Parathyroid adenoma (tissue), 2 donors: ENCODE measurements around the gene TOMT.

Source experiments
- H2AFZ ChIP-seq: fragments of 300-600 bp; sonication (generic); one replicate; pipeline ENCODE4 v1.7.0; 2017; ENCODE audit warnings: antibody characterized with exemption, mild to moderate bottlenecking
- H3K27ac ChIP-seq: fragments of 300-600 bp; sonication (generic); one replicate; pipeline ENCODE4 v1.7.0; 2017
- H3K27me3 ChIP-seq: fragments of 300-600 bp; sonication (generic); one replicate; pipeline ENCODE4 v1.7.0; 2017; ENCODE audit warnings: low read length; ENCODE audit not compliant: control insufficient read depth, insufficient read depth
- H3K36me3 ChIP-seq: fragments of 300-600 bp; sonication (generic); one replicate; pipeline ENCODE4 v1.7.0; 2017; ENCODE audit warnings: low read length; ENCODE audit not compliant: control insufficient read depth, insufficient read depth
- H3K4me1 ChIP-seq: fragments of 300-600 bp; sonication (generic); one replicate; pipeline ENCODE4 v1.7.0; 2017; ENCODE audit warnings: control low read depth
- H3K4me2 ChIP-seq: fragments of 300-600 bp; sonication (generic); one replicate; pipeline ENCODE4 v1.7.0; 2017; ENCODE audit warnings: low read length
- H3K4me3 ChIP-seq: fragments of 300-600 bp; sonication (generic); one replicate; pipeline ENCODE4 v1.7.0; 2017; ENCODE audit warnings: low read depth, low read length
- H3K79me2 ChIP-seq: fragments of 300-600 bp; sonication (generic); one replicate; pipeline ENCODE4 v1.7.0; 2017; ENCODE audit warnings: control low read depth
- H3K9ac ChIP-seq: fragments of 300-600 bp; sonication (generic); one replicate; pipeline ENCODE4 v1.7.0; 2017; ENCODE audit warnings: mild to moderate bottlenecking
- H3K9me3 ChIP-seq: fragments of 300-600 bp; sonication (generic); one replicate; pipeline ENCODE4 v1.7.0; 2017; ENCODE audit warnings: low read length; ENCODE audit not compliant: control insufficient read depth
- TF ChIP-seq, protein P1 (sequence below): fragments of 300-600 bp; sonication (generic); IDR thresholded peaks from one replicate; pipeline ENCODE4 v1.7.0; 2017; ENCODE audit warnings: antibody characterized with exemption, mild to moderate bottlenecking
- donor health status: primary hyperparathyroidism.

TOMT gene

DNA sequence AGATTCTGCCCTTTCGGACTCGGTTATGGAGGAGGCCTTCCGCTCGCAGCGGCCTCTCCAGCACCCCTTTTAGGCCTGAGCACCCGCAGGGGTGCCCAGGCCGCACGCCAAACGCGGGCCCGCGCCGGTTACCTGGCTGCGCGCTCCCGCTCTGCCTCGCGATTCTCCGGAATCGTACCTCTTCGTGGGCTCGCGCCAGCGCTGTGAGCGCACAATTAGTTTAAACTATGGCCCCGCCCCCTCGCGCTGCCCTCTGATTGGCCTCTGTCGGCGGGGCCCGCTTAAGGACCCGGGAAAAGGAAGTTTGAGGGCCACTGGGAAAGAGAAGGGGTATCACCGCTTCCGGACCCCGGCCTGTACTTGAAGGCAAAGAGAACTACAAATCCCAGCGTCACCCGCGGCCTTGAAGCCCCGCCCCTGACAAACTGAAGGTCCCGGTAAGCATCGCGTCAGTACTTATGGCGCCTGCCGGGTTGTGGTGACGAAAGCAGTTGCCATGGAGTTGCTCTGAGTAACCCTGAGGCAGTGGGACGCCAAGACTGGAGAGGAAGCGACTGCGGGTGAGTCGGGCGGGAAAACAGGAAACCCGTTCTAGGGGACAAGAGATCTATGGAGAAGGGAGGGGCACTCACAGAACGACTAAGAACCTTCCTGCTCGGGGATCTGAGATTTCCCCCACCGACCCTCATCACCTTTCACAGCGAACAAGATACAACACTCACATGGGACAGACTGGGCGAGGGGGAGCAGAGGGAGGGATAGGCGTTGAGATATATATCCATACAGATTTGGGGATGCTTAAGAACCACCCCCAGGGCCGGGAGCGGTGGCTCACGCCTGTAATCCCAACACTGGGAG, 25.2 kb upstream of the TOMT start, which contains the start of the genes LRRC51 and NUMA1:
Gene LRRC51 (plus strand): TSS at position 525 of the 858 bp plus-strand sequence. CDS start 8,234 bp downstream, outside the sequence.
Gene NUMA1 (minus strand): TSS at position 217 of the 858 bp plus-strand sequence. CDS start 44,599 bp downstream, outside the sequence.
- no peaks in the 10 kb centered on the region for H3K36me3 ChIP-seq
- H3K79me2 ChIP-seq, result peaks cover 4% of the 10 kb centered on the region
- H2AFZ ChIP-seq, result peak within 1 kb of the TSS; percentile 82
- H3K4me1 ChIP-seq, result peaks cover 4% of the 10 kb centered on the region
- peak within 1 kb of the TSS; percentile 64 for H3K4me3 ChIP-seq
- no peaks in the 10 kb centered on the region for H3K9me3 ChIP-seq
- TF ChIP-seq, protein P1, sequence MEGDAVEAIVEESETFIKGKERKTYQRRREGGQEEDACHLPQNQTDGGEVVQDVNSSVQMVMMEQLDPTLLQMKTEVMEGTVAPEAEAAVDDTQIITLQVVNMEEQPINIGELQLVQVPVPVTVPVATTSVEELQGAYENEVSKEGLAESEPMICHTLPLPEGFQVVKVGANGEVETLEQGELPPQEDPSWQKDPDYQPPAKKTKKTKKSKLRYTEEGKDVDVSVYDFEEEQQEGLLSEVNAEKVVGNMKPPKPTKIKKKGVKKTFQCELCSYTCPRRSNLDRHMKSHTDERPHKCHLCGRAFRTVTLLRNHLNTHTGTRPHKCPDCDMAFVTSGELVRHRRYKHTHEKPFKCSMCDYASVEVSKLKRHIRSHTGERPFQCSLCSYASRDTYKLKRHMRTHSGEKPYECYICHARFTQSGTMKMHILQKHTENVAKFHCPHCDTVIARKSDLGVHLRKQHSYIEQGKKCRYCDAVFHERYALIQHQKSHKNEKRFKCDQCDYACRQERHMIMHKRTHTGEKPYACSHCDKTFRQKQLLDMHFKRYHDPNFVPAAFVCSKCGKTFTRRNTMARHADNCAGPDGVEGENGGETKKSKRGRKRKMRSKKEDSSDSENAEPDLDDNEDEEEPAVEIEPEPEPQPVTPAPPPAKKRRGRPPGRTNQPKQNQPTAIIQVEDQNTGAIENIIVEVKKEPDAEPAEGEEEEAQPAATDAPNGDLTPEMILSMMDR, result no peak
- H3K27ac ChIP-seq, result peak within 1 kb of the TSS; percentile 93
- no peaks in the 10 kb centered on the region for H3K27me3 ChIP-seq
- peak within 1 kb of the TSS; percentile 37 for H3K9ac ChIP-seq
- H3K4me2 ChIP-seq, result peak within 1 kb of the TSS; percentile 89

DNA sequence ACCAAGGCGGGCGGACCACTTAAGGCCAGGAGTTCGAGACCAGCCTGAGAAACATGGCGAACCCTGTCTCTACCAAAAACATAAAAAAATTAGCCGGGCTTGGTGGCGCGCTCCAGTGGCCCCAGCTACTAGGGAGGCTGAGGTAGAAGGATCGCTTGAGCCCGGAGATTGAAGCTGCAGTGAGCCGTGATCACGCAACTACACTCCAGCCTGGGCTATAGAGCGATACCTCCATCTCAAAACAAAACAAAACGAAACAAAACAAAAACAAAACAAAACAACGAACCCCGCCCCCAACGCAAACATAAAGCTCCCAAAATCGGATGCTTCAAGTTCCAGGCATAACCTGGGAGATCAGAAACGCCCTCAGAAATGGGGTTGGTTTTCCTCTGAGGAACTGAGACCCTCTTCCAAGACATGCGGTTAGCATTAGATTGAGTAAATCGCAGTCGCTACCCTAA, 24.5 kb upstream of the TOMT start:
- Histone ChIP-seq H3K4me2 (peak overlapping the region; percentile 89), H3K9me3 (no peaks in the 10 kb centered on the region), H3K9ac (no peak overlapping the region), H2AFZ (peak overlapping the region; percentile 82), H3K4me3 (peak overlapping the region; percentile 64), H3K27ac (peak overlapping the region; percentile 93), H3K36me3 (no peaks in the 10 kb centered on the region), H3K79me2 (peaks cover 4% of the 10 kb centered on the region), H3K4me1 (peaks cover 4% of the 10 kb centered on the region), H3K27me3 (no peaks in the 10 kb centered on the region)
- TF ChIP-seq, protein P1, result no peak

DNA sequence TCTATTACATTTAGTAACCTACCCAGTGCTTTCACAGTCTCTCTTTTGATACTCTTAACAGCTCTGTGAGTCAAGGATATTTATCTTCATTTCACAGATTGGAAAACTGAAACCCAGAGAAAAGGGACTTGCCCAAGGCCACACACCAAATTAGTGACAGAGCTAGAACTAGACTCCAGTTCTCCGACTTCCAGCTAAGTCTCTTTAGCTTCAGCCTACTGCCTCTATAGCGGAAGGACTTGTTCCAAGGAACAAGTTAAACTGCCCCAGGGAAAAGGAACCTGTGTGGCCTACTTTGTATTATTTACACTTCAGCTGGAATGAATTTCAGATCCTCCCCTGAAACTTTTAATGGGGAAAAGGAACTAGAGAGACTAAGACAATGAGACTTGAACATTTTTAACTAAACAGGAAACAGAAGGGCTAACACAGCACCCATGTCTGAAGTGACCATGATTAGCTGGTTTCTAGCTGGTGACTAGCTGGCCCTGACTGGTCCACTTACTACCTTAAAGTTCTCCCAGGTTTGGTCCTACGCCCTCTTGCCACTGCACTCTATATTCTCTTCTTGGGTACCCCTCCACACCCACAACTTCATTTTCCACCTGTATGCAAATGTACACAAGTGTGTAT, 23.8 kb upstream of the TOMT start:
- Histone ChIP-seq H3K27me3 (no peaks in the 10 kb centered on the region), H3K9ac (no peak overlapping the region), H2AFZ (no peak overlapping the region), H3K4me2 (no peak overlapping the region), H3K27ac (peak overlapping the region; percentile 82), H3K9me3 (no peaks in the 10 kb centered on the region), H3K4me3 (no peak overlapping the region), H3K79me2 (peaks cover 4% of the 10 kb centered on the region), H3K4me1 (peaks cover 4% of the 10 kb centered on the region), H3K36me3 (no peaks in the 10 kb centered on the region)
- TF ChIP-seq, protein P1, result no peak

DNA sequence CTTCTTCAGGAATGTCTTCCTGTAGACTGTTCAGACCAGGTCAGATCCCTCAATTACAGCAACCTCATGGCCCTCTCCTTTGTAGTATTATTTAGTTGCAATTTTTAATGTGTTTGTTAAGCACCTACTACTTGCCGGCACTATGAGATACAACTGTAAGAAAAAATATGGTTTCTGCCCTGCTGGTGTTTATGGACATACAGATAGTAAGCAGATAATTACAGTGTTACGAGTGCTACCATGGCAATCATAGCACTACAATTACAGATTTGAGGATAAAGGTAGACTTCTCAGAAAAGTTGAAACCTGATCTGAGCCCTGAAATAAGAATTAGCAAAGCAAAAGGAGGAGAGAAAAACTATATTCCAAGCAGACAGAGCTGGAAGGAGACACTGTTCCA, 22.3 kb upstream of the TOMT start:
- no peaks in the 10 kb centered on the region for H3K36me3 ChIP-seq

More for the DNA sequence above, 22.3 kb upstream of the TOMT start:
- Histone ChIP-seq H3K4me1 (peaks cover 4% of the 10 kb centered on the region), H3K27me3 (no peaks in the 10 kb centered on the region), H3K9me3 (no peaks in the 10 kb centered on the region), H3K4me2 (no peak overlapping the region), H3K4me3 (no peak overlapping the region), H3K79me2 (peaks cover 4% of the 10 kb centered on the region), H2AFZ (no peak overlapping the region), H3K9ac (no peak overlapping the region), H3K27ac (peak overlapping the region; percentile 82)
- TF ChIP-seq, protein P1, result no peak
